RCC 7860 (cell line): ENCODE results near the gene BMF.
"Not testable (repeated sequence)": the region's sequence is repeated elsewhere in the genome, so short reads cannot be mapped to it uniquely, and the experiment has no call there.

Experiments used
- DNase-seq: peaks from one replicate; pipeline ENCODE4 v3.0.0-alpha.2; 2015; ENCODE audit warnings: low spot score
- FAIRE-seq: peaks from 2 replicates; lab custom pipeline; 2012; peaks lifted over from hg19 to GRCh38; lab: Jason Lieb, UNC

BMF gene, protein sequence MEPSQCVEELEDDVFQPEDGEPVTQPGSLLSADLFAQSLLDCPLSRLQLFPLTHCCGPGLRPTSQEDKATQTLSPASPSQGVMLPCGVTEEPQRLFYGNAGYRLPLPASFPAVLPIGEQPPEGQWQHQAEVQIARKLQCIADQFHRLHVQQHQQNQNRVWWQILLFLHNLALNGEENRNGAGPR

DNA sequence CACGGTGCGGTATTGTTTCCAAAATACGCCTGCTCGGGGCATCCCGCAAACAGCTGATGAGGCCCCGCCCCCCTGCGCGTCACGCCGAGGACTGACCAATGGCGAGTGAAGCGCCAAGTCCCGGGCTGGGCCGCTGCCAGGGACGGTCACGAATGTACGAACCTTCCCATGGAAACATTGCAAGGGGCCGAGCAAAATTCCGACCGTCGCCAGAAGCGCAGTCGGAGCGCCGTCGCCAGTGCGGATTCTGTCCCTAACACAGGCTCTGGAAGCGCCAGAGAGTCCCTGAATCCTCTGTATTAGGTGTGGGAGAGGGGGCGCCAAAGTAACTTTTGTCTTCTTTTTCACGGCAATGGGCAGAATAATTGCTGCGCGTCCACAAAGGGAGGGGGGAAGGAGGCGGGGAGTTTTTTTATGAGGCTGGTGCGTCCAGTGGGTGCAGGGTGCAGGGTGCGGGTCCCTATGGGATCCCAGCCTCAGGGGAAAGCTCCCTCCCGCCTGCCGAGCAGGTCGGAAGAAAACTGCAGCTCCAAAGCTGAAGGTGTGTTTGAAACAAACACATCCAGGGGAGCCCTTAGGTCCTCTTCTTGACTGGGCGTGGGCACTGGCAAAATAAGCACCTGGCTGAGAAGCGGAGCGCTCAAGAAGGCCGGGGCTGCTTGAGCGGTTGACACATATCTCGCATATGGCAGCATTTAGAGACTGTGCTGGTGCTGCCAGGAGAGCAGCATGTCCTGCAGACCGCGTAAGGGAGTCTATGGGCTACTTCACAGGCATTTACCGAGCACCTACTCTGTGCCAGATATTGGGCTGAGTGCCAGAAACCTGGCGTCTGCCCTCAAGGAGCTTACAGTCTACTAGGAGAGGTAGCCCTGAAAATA lies at the start of gene BMF:
BMF (minus strand) TSS at position 25 of the 881 bp plus-strand sequence. CDS start 2,793 bp downstream, outside the sequence.
- DNase-seq (peak; percentile 88), FAIRE-seq (peak; percentile 81)

DNA sequence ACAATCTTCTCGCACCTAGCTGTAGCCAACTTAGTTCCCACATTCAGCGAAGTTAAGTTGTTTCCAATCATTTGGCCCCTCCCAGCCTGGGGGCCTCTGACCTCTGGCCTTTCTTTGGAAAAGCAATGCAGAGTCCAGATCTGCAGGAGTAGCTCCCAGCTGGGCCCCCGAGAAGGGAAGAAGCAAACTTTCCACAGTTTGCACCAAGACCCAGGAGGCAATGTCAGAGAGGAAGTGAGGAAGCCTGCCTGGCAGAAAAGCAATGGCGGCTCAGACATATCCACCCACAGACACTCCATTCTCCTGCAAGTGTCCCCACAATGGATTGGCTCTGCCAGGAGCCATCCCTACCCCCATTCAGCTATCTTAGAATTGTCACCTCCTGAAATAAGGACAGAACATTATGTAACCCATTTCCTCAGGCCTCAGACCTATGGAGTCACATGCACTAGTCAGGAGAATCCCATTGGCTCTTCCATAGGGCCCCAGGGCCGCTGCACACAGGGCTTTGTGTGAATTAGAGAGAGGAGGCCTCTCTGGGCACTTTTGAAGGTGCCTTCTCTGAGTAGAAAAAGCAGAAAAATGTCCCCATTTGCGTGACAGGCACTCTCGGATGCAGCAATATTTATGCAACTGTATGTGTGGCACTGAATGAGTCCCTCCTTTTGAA lies 49.2 kb upstream of the BMF start:
- FAIRE-seq (no peak), DNase-seq (no peak)

DNA sequence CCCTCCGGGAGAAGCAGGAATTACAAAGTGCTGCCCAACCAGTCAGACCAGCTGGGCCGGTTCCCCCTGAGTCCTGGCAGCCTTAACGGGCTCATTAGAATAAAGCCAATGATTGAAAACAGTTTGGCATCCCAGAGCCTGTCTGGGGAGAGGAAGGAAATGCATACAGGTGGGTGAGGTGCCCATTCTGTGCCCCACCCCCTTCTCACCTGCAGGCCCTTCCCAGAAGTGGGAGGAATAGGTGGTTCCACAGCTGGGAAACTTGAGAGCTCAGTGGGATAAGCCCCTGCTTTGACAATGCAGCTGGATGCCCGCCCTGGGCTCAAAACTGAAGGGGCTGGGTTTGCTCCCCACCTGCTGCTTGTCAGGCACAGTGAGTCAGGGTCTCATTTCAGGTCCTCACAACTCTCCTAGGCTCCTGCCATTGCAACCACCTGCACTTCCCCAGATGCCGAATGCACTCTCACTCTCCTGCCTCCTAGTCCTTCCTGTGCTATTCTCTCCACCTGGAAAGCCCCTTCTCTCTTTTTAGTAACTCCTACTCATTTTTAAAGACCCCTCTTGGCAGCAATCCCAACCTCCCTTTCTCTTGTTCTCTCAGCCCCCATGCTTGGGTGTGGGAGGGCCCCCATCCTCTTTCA lies 46.7 kb upstream of the BMF start:
- DNase-seq: no peak
- no peak for FAIRE-seq

DNA sequence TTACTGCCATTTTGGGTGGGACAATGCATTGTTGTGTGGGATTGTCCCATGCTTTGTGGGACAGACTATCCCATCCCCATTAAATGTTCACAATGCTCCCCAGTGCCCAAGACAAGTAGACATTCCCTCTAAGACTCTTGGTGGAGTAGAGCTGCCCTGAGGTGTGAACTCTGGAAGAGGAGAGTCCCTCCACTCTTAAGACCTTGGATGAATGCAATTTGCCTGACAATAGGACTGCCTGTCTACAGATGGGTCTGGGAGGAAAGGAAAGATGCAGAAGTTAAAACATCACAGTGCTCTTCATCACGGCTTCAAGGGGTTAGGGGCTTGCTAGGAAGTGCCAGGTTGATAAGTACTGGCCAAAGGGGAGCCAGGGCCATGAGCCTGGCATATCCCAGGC lies 46.1 kb upstream of the BMF start:
- not testable (repeated sequence) for DNase-seq, FAIRE-seq

DNA sequence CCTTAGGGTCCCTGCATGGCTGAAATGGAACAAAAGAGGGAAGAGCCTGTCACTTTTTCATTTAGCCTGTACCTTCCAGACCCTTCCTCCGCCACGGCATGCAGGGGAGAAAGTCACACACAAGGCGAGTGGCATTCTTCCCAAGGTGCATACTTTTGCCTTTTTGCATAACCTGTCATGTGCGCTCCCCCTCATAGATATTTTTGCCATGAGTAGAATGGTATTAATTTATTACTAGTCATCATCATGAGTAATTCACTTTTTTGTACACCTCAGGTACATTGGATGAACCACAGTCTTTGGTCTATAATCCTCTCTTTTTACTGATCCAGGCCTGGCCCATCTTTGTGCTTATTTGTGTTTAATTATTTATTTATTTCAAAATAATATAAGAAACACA lies 43.3 kb upstream of the BMF start:
- DNase-seq (no peak), FAIRE-seq (no peak)

DNA sequence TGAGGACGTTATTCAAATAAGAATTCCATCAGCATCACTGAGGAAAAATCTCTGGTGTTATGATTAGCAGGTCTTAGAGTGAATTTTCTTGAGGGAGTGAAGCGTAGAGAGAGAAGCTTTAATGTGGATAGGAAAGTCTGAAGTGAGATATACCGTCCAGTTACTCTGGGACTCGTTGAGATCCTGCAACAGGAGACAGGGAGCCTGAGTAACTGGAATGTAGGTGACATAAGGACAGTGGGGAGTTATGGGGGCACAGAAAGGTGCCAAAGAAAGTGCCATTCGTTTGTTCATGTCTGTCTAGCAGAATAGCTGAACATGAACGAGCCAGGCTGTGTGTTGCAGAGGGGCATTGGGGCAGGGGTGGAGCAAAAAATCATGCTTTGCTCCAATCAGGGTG lies 42.8 kb upstream of the BMF start:
- no peak for FAIRE-seq
- no peak for DNase-seq

DNA sequence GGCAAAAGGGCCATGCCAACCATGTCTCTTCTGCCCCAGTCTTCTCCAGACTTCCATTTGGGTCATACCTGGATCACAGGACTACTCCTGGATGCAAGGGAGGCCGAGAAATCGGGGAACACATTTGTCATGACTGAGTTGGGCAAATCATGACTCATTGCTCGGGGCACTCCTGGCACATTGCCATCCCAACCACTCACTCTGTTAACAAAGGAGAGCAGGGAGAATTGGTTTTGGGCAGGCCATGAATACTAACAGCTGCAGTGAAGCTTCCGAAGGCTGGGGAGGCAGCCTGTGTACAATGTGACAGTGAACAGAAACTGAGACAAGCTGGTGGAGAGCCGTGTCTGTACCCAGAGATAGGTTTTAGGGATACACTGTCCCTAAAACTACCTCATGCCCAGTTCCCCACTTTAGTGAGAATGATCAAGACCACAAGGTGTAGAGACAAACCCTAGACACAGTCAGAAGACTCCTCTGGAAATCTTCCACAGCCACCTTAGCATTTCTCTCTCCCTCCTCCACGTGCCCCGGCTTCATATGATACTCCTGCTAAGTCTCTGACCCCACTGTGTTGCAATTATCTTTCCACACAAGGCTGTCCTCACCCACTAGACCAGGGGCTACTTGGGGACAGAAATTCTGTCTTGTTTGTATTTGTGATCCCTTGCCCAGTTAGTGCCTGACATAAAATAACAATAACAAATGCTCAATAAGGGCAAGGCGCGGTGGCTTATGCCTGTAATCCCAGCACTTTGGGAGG lies 41.7 kb upstream of the BMF start:
- peak; percentile 55 for FAIRE-seq
- DNase-seq: peak; percentile 50

DNA sequence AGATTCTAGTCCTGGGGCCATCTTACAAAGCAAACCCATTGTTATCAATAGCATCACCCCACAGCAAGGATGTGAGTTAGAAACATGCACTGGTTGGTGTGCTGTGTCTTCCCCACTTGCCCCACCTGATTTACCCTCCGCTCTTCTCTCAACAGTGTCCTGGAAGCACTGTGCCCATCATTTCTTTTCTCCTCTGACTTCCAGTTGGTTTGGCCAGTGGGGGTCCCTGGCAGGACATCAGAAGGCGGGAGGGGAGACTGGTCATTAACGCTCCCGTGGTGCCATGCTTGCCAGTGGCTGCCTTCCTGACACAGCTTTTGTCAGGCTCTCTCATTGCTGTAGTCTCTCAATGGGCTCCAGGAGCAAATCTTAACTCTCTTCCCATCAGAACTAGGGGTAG lies 40.7 kb upstream of the BMF start:
- FAIRE-seq: no peak
- DNase-seq: no peak

DNA sequence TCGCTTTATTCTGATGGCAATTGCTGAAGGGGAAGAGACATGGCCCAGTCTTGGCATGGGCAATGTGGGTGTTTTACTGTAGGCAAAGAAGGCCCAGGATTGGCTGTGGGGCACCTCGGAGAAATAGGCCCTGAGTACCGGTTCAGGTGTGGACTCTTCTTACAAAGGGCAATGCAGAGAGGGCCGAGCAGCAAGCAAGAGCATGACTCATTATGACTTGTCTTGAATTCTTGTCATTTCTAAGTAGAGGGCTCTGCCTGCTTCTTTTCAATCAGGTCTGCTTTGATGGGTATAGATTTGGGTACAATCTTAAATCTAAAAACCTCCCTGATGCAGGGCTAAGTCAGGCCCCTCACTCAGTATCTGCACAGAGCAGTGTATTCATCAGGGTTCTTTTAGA lies 37.4 kb upstream of the BMF start:
- peak; percentile 38 for DNase-seq
- FAIRE-seq: no peak

DNA sequence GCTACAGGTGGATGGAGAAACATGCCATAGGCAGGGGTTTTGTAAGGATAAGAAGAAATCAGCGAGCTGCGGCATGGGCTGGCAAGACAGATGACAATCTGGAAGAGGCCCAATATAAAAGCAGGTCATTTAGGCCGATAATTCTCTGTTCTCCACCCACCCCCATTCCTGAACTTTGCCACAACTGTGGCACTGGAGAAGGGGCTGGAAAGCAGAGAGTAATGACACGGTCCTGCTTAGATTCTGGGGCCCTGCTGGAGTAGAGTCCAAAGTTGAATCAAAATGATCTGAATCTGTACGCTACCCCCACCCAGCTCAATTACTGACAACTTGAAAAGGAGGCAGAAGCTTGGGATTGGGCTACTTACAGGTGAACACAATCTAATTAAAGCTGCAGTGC lies 33.7 kb upstream of the BMF start:
- DNase-seq: no peak
- FAIRE-seq: no peak

DNA sequence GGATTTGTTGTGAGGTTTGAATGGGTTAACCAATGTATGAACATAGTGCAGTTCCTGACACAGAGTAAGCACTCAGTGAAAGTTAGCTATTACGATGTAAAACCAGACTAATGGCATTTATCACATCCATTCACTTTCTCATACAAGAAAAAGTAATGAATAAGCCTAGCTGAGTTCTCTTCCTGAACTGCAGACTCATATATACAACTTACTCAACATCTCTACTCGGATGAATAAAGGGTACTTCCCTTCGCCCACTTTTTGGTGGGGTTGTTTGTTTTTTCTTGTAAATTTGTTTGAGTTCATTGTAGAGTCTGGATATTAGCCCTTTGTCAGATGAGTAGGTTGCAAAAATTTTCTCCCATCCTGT lies 29.5 kb upstream of the BMF start:
- not testable (repeated sequence) for DNase-seq, FAIRE-seq

DNA sequence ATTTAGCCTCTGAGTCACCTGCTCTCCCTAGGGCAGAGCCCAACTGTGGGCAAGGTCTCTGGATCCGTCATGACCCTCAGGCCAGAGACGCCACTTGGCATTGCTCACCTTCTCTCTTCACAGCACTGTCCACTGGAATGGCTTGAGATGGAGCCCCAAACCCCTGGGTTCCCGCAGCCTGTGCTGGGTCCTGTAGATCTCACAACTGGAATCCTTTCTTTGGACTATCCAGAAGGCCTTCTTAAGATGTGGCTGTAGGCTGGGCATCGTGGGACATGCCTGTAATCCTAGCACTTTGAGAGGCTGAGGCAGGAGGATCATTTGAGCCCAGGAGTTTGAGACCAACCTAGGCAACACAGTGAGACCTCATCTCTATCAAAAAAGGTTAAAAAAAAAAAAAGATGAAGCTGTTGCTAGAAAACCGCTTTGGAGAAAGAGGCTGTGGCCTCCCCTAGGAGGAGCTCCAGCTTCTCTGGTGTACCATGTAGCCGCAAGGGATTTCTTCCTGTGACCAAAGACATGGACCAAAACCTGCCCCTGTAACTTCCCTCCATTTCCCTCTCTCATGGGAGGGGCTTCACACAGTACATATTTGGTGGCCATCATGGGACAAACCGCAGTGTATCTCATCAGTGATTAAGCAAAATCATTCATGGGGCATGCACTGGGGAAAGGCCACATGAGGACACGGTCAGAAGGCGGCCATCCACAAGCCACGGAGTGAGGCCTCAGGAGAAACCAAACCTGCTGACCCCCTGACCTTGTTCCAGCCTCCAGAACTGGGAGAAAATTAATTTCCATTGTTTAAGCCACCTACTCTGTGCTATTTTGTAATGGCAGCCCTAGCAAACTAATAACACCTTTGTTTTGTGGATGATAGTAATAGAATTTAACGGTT lies 28.9 kb upstream of the BMF start:
- DNase-seq: no peak
- no peak for FAIRE-seq

DNA sequence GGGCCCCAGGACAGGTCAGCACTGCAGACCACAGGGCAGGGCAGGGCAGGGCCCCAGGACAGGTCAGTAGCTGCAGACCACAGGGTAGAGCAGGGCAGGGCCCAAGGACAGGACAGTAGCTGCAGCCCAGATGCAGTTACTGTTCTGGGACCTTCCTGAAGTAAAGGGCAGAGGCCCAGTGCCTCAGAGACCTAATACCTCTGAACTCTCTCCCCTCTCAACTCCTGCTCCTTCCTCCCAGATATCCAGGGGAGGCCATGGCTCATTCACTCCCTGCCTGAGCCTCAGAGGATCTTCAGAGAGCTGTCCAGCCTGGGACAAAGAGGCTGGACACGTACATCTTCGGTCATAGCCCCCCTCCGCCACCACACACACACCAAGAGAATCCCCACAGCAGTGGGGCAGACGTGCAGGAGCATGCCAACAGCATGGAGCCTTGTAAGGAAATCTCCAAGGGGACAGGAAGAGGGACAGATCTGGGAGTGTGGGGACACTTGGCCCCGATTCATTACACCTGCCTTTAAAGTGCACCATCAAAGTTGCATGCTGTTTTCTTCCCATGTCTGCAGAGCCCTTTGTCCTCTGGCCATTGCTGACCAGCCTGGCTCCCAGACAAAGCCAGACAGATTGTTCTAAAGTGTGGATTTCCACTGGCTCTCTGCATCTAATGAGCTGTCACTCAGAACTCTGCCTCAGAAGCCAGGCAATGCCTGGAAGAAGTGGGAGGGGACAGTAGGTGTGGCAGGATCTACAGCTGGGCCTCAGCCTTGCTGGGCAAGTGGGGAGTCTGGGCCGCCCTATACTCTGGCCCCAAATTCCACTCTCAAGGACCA lies 28.0 kb upstream of the BMF start:
- DNase-seq: no peak
- no peak for FAIRE-seq

DNA sequence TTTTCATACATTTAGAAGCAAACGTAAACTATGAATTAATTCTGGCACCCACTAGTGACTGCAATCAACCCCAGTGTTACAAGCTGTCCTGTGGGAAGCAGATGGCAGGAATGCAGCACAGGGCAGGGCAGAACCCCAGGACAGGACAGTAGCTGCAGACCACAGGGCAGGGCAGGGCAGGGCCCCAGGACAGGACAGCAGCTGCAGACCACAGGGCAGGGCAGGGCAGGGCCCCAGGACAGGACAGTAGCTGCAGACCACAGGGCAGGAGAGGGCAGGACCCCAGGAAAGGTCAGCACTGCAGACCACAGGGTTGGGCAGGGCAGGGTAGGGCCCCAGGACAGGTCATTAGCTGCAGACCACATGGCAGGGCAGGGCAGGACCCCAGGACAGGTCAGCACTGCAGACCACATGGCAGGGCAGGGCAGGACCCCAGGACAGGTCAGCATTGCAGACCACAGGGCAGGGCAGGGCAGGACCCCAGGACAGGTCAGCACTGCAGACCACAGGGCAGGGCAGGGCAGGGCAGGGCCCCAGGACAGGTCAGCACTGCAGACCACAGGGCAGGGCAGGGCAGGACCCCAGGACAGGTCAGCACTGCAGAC lies 27.3 kb upstream of the BMF start:
- not testable (repeated sequence) for FAIRE-seq, DNase-seq

DNA sequence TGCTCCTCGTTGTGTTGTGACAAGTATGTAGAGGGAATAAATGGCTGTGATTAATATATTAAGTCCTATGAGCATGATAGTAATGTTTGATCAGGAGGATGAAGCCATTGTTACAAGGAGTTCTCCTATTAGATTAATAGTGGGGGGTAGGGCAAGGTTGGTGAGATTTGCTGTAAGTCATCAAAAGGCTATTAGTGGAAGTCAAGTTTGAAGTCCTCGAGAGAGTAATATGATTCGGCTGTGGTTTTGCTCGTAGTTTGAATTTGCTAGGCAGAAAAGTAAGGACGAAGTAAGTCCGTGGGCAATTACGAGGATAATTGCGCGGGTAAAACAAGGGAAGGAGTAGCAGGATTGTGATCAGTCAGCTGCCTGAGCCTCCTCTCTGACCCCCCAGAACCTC lies 26.2 kb upstream of the BMF start:
- FAIRE-seq (no peak), DNase-seq (no peak)

DNA sequence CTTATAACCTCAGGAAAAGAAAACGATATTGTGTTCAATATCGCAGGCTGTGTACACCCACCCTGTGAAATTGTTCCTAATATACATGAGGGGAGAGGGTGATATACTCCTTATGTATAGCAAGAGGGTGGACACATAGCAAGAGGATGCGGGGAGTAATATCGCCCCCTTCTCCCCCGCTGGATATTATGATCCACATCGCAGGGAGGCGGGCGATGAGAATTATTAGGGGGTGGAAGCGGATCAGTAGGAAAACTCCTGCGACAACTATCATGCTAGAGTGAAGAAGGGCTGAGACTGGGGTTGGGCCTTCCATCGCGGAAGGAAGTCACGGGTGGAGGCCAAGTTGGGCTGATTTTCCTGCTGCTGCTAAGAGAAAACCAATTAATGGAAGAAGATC lies 24.9 kb upstream of the BMF start:
- no peak for DNase-seq
- FAIRE-seq: no peak

DNA sequence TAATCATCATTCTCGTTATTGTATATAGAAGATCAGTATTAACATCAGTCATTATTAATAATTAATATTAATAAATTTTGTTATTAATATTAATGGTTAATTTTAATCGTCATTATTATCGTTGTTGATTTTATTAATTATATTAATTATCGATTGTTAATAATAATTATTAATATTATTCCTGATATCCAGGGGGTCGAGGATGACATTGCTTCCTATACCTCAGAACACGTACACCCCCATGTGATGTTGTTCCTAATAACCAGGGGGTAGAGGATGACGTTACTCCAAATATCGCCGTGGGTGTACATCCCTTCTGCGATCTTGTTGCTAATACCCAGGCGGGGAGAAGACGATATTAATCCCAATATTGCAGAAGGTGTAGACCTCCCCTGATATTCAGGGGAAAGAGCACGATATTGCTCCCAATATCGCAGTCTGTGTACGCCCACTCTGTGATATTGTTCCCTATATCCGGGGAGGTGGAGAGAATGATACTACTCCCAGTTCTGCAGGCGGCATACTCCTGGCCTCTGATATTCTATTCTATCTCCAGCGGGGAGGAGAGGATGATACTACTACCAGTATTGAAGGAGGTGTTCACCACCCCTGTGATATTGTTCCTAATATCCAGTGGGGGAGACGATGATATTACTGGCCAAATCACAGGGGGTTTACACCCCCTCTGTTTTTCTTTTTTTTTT lies 22.3 kb upstream of the BMF start:
- FAIRE-seq: no peak
- no peak for DNase-seq

DNA sequence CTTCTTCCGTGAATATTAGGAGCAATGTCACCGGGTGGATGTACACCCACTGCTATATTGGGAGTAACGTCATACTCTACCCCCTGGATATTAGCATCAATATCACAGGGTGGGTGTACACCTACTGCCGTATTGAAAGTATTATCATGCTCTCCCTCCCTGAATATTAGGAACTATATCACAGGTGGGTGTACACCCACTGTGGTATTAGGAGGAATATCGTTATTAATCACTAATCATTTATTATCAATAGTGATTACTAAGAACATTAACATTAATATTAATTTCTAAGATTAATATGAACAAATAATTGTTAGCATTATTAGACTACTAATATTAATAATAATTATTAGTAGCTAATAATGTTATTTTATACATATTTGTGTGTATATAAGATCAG lies 21.4 kb upstream of the BMF start:
- FAIRE-seq (no peak), DNase-seq (no peak)
